ENCODE data around the gene HSDL1.
"Not testable (repeated sequence)": the region's sequence is repeated elsewhere in the genome, so short reads cannot be mapped to it uniquely, and the experiment has no call there.

Gene HSDL1

DNA sequence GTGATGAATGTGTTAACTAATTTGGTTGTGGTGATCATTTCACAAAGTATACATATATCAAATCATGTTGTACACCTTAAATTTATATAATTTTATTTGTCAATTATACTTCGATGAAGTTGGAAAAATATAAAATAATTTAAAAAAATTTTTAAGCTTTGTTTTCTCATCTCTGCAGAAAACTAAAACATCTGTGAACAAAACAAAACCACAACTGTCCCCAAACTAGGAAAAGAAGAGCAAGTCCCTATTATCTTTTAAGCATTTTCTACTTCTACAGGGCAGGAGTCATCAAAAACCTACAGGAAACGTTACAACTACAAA is 6.5 kb downstream of the HSDL1 start:
- ATAC-seq (ENCODE audit: low read depth) (no peak), DNase-seq (ENCODE audit: low spot score in 2 of 2) (no peak)
- Mint-ChIP-seq H3K36me3 (no peaks in the 10 kb centered on the region), H3K9me3 (no peaks in the 10 kb centered on the region), H3K4me3 (no peak overlapping the region), H3K4me1 (peaks cover 24% of the 10 kb centered on the region), H3K27ac (no peak overlapping the region), H3K27me3 (no peaks in the 10 kb centered on the region)

- no peak overlapping the region for H3K27ac Mint-ChIP-seq
- no peaks in the 10 kb centered on the region for H3K36me3 Mint-ChIP-seq
- no peak for ATAC-seq (ENCODE audit: low read depth)
- H3K9me3 Mint-ChIP-seq = no peaks in the 10 kb centered on the region
- H3K4me1 Mint-ChIP-seq = peaks cover 23% of the 10 kb centered on the region
- H3K27me3 Mint-ChIP-seq = no peaks in the 10 kb centered on the region
- no peak overlapping the region for H3K4me3 Mint-ChIP-seq
- DNase-seq (ENCODE audit: low spot score in 2 of 2) = no peak
Measured at GRCh38 chr16:84137769-84138357, 7.1 kb downstream of the HSDL1 start.

DNA sequence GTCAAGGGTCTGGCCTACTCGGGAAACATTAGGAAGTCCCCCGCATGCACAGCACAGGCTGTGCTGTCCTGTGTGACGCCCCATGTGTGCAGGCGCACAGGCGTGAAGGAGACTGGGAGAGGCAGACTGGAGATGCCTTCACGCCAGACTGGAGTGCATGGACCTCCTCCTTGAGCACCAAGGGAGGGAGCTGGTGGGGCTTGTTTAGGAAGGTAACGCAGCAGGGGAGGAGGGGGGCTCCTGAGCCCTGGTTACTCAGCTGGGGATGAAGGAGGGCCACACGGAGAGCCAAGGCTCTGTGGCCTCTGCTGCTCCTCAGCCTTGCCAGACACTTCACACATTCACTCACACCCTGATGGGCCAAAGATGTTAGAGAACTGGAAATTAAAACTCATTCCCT is 7.7 kb downstream of the HSDL1 start:
- Mint-ChIP-seq H3K4me1 (peaks cover 26% of the 10 kb centered on the region), H3K36me3 (no peaks in the 10 kb centered on the region), H3K27ac (no peak overlapping the region), H3K9me3 (no peaks in the 10 kb centered on the region), H3K27me3 (no peaks in the 10 kb centered on the region), H3K4me3 (no peak overlapping the region)
- ATAC-seq (ENCODE audit: low read depth) (no peak), DNase-seq (ENCODE audit: low spot score in 2 of 2) (no peak)

GRCh38 chr16:84136331-84137125 is 8.4 kb downstream of the HSDL1 start:
- Mint-ChIP-seq H3K4me3 (no peak overlapping the region), H3K27me3 (no peaks in the 10 kb centered on the region), H3K27ac (no peak overlapping the region), H3K36me3 (no peaks in the 10 kb centered on the region), H3K9me3 (no peaks in the 10 kb centered on the region), H3K4me1 (peaks cover 25% of the 10 kb centered on the region)
- ATAC-seq (ENCODE audit: low read depth) (no peak), DNase-seq (ENCODE audit: low spot score in 2 of 2) (no peak)

- ATAC-seq (ENCODE audit: low read depth) (peak; percentile 70), DNase-seq (ENCODE audit: low spot score in 2 of 2) (no peak)
- Mint-ChIP-seq H3K4me3 (no peak overlapping the region), H3K9me3 (no peaks in the 10 kb centered on the region), H3K36me3 (peaks cover 14% of the 10 kb centered on the region), H3K27me3 (no peaks in the 10 kb centered on the region), H3K4me1 (peaks cover 16% of the 10 kb centered on the region), H3K27ac (no peak overlapping the region)
Measured at GRCh38 chr16:84132527-84133285, 12.3 kb downstream of the HSDL1 start.

GRCh38 chr16:84131117-84131516 is 13.9 kb downstream of the HSDL1 start:
- no peaks in the 10 kb centered on the region for H3K9me3 Mint-ChIP-seq
- H3K36me3 Mint-ChIP-seq = peaks cover 14% of the 10 kb centered on the region
- H3K27me3 Mint-ChIP-seq = no peaks in the 10 kb centered on the region
- DNase-seq (ENCODE audit: low spot score in 2 of 2) (no peak), ATAC-seq (ENCODE audit: low read depth) (no peak)
- no peak overlapping the region for H3K4me3 Mint-ChIP-seq
- H3K4me1 Mint-ChIP-seq = peaks cover 10% of the 10 kb centered on the region
- H3K27ac Mint-ChIP-seq = no peak overlapping the region

DNA sequence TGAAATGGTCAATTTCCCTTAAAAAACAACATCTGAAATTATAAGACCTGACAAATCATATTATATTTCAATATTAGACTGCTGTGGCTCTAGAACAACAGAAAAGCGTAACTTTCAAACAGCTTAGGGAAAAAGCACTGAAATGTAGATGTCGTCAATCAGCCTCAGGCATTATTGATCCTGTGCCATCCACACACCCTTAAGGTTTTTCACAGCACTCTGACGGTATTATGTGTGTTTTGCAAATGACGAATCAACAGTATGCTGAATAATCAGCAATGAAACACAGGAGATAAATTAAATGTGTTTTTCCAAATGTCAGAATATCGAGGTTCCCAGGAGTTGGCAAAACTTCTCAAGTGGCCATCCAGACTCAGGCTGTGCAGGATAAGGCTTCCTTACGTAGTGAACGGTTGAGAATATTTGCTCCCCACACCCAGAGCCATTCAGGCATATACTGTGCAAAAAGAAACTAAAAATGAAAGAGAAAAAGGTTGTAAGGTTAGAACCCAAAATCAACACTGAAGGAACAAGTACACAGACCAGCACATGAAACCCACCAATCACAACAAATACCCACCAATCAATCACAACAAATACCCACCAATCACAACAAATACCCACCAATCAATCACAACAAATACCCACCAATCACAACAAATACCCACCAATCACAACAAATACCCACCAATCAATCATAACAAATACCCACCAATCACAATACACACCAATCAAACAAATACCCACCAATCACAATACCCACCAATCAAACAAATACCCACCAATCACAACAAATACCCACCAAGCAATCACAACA is 20.5 kb downstream of the HSDL1 start:
- no peak for DNase-seq (ENCODE audit: low spot score in 2 of 2)
- no peak for ATAC-seq (ENCODE audit: low read depth)
- H3K9me3 Mint-ChIP-seq = no peaks in the 10 kb centered on the region
- H3K4me1 Mint-ChIP-seq = peaks cover 7% of the 10 kb centered on the region
- no peak overlapping the region for H3K27ac Mint-ChIP-seq
- H3K27me3 Mint-ChIP-seq = no peaks in the 10 kb centered on the region
- peaks cover 14% of the 10 kb centered on the region for H3K36me3 Mint-ChIP-seq
- no peak overlapping the region for H3K4me3 Mint-ChIP-seq

GRCh38 chr16:84121007-84121406 is 24.0 kb downstream of the HSDL1 start:
- H3K27me3 Mint-ChIP-seq = no peaks in the 10 kb centered on the region
- no peak for ATAC-seq (ENCODE audit: low read depth)
- no peak overlapping the region for H3K4me3 Mint-ChIP-seq
- no peak overlapping the region for H3K27ac Mint-ChIP-seq
- no peaks in the 10 kb centered on the region for H3K9me3 Mint-ChIP-seq
- no peak for DNase-seq (ENCODE audit: low spot score in 2 of 2)
- H3K4me1 Mint-ChIP-seq = peaks cover 10% of the 10 kb centered on the region
- peaks cover 12% of the 10 kb centered on the region for H3K36me3 Mint-ChIP-seq

DNA sequence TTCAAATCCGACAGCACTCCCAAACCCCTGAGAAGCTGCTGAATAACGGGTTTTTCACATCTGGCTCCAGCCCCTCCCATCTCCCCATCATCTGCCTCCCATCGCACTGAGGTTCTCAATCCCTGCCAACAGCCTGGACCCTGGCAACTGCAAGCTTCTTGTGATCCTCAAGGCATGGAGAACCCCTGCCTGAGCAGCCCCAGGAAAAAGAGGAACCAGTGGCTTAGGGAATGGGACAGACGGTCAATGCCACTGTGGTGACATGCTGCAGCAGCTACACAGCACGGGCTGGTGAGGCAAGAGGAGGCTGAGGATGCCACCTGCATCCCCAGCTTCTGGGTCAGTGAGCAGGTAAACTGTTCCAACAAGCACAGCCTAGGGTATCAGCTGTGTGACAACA is 25.0 kb downstream of the HSDL1 start:
- Mint-ChIP-seq H3K9me3 (no peaks in the 10 kb centered on the region), H3K27me3 (no peaks in the 10 kb centered on the region), H3K4me1 (peaks cover 12% of the 10 kb centered on the region), H3K27ac (no peak overlapping the region), H3K4me3 (no peak overlapping the region), H3K36me3 (peaks cover 7% of the 10 kb centered on the region)
- ATAC-seq (ENCODE audit: low read depth) (no peak), DNase-seq (ENCODE audit: low spot score in 2 of 2) (no peak)

GRCh38 chr16:84119368-84119767 is 25.6 kb downstream of the HSDL1 start:
- Mint-ChIP-seq H3K4me3 (no peak overlapping the region), H3K9me3 (no peaks in the 10 kb centered on the region), H3K36me3 (peaks cover 7% of the 10 kb centered on the region), H3K27me3 (no peaks in the 10 kb centered on the region), H3K4me1 (peaks cover 9% of the 10 kb centered on the region), H3K27ac (no peak overlapping the region)
- ATAC-seq (ENCODE audit: low read depth) (no peak), DNase-seq (ENCODE audit: low spot score in 2 of 2) (no peak)

DNA sequence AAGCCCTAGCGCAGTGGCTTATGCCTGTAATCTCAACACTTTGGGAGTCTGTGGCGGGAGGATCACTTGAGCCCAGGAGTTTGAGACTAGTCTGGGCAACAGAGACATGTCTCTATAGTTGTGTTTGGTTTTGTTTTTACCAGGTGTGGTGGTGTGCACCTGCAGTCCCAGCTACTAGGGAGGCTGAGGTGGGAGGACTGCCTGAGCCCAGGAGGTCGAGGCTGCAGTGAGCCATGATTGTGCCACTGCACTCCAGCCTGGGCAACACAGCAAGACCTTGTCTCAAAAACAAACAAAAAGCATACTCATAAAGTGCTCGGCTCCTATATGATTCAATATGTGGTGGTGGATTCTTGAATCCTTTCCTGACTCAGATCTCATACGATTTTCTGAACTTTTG is 26.7 kb downstream of the HSDL1 start:
- not testable (repeated sequence) for H3K27ac Mint-ChIP-seq; H3K36me3 Mint-ChIP-seq; DNase-seq (ENCODE audit: low spot score in 2 of 2); H3K4me3 Mint-ChIP-seq; ATAC-seq (ENCODE audit: low read depth); H3K27me3 Mint-ChIP-seq; H3K9me3 Mint-ChIP-seq
- H3K4me1 Mint-ChIP-seq = peaks cover 11% of the 10 kb centered on the region

DNA sequence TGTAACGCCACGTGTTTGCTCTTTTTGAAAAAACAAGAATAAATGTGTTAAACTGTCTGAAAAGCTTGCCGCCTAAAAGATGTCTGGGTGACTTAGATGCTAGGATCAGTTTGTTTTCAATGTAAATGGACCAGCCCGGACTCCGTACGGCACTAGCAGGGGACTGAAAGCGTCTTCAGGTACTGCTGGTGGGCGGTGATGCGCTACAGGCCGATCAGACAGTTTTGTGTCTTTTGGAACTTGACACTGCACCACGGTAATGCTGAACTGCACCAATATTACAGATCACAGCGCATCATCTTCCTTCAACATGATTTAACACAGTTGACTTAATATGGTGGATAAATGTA is 27.5 kb downstream of the HSDL1 start:
- no peak for ATAC-seq (ENCODE audit: low read depth)
- Mint-ChIP-seq H3K27ac (peak overlapping the region; percentile 94), H3K36me3 (peaks cover 4% of the 10 kb centered on the region), H3K27me3 (no peaks in the 10 kb centered on the region), H3K4me3 (peak overlapping the region; percentile 91), H3K4me1 (peaks cover 11% of the 10 kb centered on the region), H3K9me3 (no peaks in the 10 kb centered on the region)
- no peak for DNase-seq (ENCODE audit: low spot score in 2 of 2)

DNA sequence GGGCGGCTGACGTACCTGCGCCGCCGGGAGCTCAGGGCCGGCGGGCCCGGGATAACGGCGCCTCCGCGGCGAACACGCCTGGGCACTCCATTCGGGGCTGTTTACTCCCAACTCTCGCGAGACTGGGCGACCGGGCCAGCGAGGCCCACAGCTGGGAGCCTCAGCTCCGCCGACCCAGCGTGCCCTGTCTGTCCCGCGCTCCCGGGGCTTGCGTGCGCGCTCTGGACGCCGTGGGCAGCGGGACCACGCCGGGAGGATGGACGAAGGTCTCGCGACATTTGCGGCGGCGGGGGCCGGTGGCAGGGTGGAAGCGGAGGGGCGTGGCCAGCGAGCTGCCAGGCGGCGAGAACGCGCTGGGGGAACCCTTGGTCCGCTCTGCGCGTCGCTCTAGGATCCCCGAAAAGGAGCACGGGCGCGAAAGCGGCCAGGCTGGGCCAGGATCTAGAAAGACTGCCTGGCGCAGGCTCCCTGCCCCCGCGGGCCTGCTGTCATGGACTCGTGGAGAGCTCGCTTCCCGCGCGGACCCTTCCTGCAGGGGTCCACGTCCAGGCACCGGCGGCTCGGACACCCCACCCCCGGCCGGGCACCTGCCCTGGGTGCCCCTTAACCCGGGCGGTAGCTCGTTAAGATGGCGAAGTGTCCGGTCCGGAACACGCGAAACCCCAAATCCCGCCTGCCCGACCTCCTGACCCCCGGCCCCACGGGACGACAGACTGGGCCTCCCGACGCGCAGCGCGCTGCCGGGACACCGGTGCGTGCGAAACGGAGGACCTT is 28.1 kb downstream of the HSDL1 start, which contains the start of gene MBTPS1:
MBTPS1 (minus strand) TSS at position 223 of the 774 bp plus-strand sequence. CDS start 15,159 bp downstream, outside the sequence.
- peaks cover 11% of the 10 kb centered on the region for H3K4me1 Mint-ChIP-seq
- H3K36me3 Mint-ChIP-seq = peaks cover 2% of the 10 kb centered on the region
- peak; percentile 81 for ATAC-seq (ENCODE audit: low read depth)
- peak; percentile 97 to 98 for DNase-seq (ENCODE audit: low spot score in 2 of 2)
- peak within 1 kb of the TSS; percentile 94 for H3K27ac Mint-ChIP-seq
- no peaks in the 10 kb centered on the region for H3K9me3 Mint-ChIP-seq
- H3K27me3 Mint-ChIP-seq = no peaks in the 10 kb centered on the region
- H3K4me3 Mint-ChIP-seq = peak within 1 kb of the TSS; percentile 91
